Stomach smooth muscle (tissue), 2 donors: ENCODE measurements around the gene GGT5.
A peak's percentile ranks its signal among the peaks of the same experiment; 100 is the strongest.
"Not testable (repeated sequence)": the region's sequence is repeated elsewhere in the genome, so short reads cannot be mapped to it uniquely, and the experiment has no call there.

Experiments
- H3K27ac ChIP-seq: one replicate; pipeline ENCODE4 v1.7.0; 2013; ENCODE audit warnings: mild to moderate bottlenecking, low read length, inconsistent platforms
- H3K27me3 ChIP-seq, 2 donors: one replicate each; pipeline ENCODE4 v1.7.0; 2013; ENCODE audit warnings: low read length in 2 of 2; ENCODE audit not compliant: insufficient read depth in 2 of 2, control insufficient read depth in 1 of 2
- H3K36me3 ChIP-seq, 2 donors: one replicate each; pipeline ENCODE4 v1.7.0; 2013; ENCODE audit warnings: low read length in 2 of 2; ENCODE audit not compliant: control insufficient read depth in 2 of 2, insufficient read depth in 2 of 2
- H3K4me1 ChIP-seq: one replicate; pipeline ENCODE4 v1.7.0; 2013; ENCODE audit warnings: low read length; ENCODE audit not compliant: control insufficient read depth, insufficient read depth
- H3K4me3 ChIP-seq, 2 donors: one replicate each; pipeline ENCODE4 v1.7.0; 2013; ENCODE audit warnings: low read length in 2 of 2
- H3K9ac ChIP-seq, 2 donors: one replicate each; pipeline ENCODE4 v1.7.0; 2013; ENCODE audit warnings: low read length in 2 of 2, mild to moderate bottlenecking in 1 of 2
- H3K9me3 ChIP-seq, 2 donors: one replicate each; pipeline ENCODE4 v1.7.0; 2013; ENCODE audit warnings: low read length in 2 of 2; ENCODE audit not compliant: control insufficient read depth in 2 of 2
- donor health status: healthy.
- donor health status: Pancreatic carcinoma.

Gene GGT5

DNA sequence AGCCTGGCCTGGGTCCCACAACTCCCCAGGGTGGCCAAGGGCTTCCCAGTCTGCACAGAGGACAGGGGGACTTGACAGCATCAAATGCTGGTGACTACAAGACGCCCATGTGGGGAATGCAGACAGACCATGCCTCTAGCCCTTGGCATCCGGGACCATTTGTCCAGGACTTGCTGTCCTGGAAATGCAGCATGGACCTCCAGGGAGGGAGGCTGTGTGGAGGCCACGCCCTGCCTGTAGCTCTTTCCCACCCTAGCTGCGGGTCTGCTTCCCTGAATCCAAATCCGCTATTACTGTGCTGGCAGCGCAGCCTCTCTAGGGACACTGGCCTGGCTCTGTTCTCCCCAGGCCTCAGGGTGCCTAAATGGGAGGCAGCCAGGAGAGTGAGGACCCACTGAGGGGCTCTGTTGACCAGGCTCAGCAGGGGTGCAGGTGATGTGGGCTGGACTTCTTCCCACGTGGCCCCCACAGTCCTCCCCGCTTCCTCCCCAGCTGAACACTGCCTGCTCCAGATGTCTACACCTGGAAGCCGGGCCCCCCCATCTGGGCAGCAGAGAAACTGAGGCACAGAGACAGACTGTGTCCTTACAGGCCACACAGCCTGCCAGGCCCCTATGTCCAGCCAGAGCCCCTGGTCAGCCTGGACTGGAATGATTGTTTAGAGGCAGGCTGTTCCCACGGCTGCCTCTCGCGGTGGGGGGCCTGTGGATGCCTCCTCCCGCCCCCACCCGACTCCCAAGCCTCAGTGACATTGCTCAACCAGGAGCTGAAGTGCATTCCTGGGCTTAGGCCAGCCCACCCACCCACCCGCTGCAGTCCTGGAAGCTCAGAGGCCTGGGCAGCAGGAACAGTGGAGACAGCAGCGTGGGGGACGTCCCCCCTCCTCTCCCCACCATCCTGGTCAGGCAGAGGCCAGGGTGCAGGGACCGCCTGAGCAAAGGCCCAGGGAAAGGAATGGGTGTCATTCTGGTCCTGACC lies 991 bp upstream of the GGT5 start:
- peak overlapping the region; percentile 41 for H3K27ac ChIP-seq
- not testable (repeated sequence) for H3K36me3 ChIP-seq, H3K9ac ChIP-seq, H3K9me3 ChIP-seq, H3K27me3 ChIP-seq
- H3K4me3 ChIP-seq, result peak overlapping the region in 1 of 2 donors; percentile 49
- peaks cover 25% of the 10 kb centered on the region for H3K4me1 ChIP-seq

- Histone ChIP-seq H3K4me3 (peak overlapping the region; percentile 25 to 64), H3K9ac (no peak overlapping the region), H3K36me3 (no peaks in the 10 kb centered on the region), H3K27me3 (no peaks in the 10 kb centered on the region), H3K4me1 (peaks cover 25% of the 10 kb centered on the region), H3K27ac (peak overlapping the region; percentile 46), H3K9me3 (no peaks in the 10 kb centered on the region)
Observed at GRCh38 chr22:24244144-24244787, 616 bp downstream of the GGT5 start.

DNA sequence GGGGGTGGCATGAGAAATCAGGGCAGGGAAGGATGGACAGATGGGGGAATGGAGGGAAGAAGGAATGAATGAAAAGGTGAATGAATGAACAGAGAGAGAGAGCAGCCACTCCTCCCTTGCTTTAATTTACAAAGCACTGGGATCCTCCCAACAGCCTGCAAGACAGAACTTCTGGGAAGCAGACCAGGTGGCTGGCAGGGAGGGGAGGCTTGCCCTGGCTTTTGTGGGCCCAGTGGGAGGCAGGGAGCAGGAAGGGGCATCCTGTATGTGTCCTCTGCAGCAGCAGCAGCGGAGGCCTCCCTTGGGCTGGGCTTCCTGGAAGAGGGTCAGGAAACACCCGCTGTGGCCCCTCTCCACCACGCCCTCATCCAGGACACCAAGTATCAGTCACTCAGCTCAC lies 1.5 kb downstream of the GGT5 start:
- not testable (repeated sequence) for H3K9ac ChIP-seq, H3K36me3 ChIP-seq, H3K9me3 ChIP-seq, H3K27ac ChIP-seq, H3K27me3 ChIP-seq
- peak overlapping the region in 1 of 2 donors; percentile 47 for H3K4me3 ChIP-seq
- H3K4me1 ChIP-seq, result peaks cover 25% of the 10 kb centered on the region

GRCh38 chr22:24240985-24241692 lies 3.7 kb downstream of the GGT5 start:
- not testable (repeated sequence) for H3K9ac ChIP-seq, H3K4me3 ChIP-seq, H3K27ac ChIP-seq, H3K9me3 ChIP-seq, H3K36me3 ChIP-seq, H3K27me3 ChIP-seq
- H3K4me1 ChIP-seq, result peaks cover 14% of the 10 kb centered on the region

DNA sequence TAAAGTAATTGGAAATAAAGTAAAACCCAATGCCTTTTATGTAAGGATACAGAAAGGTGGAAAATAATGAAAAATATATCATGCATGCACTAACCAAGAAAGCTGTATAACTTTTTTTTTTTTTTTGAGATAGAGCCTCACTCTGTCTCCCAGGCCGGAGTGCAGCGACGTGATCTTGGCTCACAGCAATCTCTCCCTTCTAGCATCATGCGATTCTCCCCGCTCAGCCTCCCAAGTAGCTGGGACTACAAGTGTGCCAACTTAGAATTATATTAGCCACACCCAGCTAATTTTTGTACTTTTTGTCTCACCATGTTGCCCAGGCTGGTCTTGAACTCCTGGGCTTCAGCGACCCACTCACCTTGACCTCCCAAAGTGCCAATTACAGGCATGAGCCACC lies 4.5 kb downstream of the GGT5 start:
- Histone ChIP-seq H3K27ac (no peak overlapping the region), H3K9ac (no peak overlapping the region), H3K27me3 (no peaks in the 10 kb centered on the region), H3K9me3 (no peaks in the 10 kb centered on the region), H3K4me1 (peaks cover 10% of the 10 kb centered on the region), H3K36me3 (no peaks in the 10 kb centered on the region), H3K4me3 (no peak overlapping the region)

DNA sequence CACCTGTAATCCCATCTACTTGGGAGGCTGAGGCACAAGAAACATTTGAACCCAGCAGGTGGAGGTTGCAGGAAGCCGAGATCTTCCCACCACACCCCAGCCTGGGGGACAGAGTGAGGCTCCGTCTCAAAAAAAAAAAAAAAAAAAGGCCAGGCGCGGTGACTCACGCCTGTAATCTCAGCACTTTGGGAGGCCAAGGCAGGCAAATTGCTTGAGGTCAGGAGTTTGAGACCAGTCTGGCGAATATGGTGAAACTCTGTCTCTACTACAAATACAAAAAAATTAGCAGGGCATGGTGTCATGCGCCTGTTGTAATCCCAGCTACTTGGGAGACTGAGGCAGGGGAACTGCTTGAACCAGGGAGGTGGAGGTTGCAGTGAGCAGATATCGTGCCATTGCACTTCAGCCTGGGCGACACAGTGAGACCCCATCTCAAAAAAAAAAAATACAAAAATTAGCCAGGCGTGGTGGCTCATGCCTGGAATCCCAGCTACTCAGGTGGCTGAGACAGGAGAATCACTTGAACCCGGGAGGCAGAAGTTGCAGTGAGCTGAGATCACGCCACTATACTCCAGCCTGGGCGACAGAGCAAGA lies 6.7 kb downstream of the GGT5 start:
- not testable (repeated sequence) for H3K27ac ChIP-seq, H3K9me3 ChIP-seq, H3K4me1 ChIP-seq, H3K9ac ChIP-seq, H3K4me3 ChIP-seq, H3K27me3 ChIP-seq, H3K36me3 ChIP-seq

- H3K9me3 ChIP-seq, result no peaks in the 10 kb centered on the region
- H3K9ac ChIP-seq, result no peak overlapping the region
- H3K27ac ChIP-seq, result no peak overlapping the region
- H3K36me3 ChIP-seq, result no peaks in the 10 kb centered on the region
- peaks cover 2% of the 10 kb centered on the region for H3K4me1 ChIP-seq
- no peak overlapping the region for H3K4me3 ChIP-seq
- H3K27me3 ChIP-seq, result no peaks in the 10 kb centered on the region
Observed at GRCh38 chr22:24236656-24237055, 8.2 kb downstream of the GGT5 start.

DNA sequence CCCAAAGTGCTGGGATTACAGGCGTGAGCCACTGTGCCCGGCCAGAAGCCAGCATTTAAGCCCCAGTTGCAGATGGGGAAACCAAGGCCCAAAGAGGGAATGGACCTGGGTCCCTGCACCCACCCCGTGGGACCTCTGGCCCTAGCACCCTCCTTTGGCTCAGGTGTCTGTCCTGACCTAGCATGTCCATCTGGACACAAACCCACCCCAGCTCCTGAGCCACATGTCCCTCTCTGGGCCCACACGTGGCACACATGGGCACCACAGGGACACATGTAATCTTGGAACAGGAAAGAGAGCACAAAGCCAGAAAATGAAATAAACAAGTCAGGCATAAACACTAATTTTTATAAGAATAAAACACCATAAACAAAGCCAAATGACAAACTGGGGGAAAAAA lies 9.6 kb downstream of the GGT5 start:
- Histone ChIP-seq H3K27me3 (no peaks in the 10 kb centered on the region), H3K27ac (no peak overlapping the region), H3K36me3 (no peaks in the 10 kb centered on the region), H3K4me1 (peaks cover 2% of the 10 kb centered on the region), H3K4me3 (no peak overlapping the region), H3K9ac (no peak overlapping the region), H3K9me3 (no peaks in the 10 kb centered on the region)

GRCh38 chr22:24233816-24234215 lies 11.1 kb downstream of the GGT5 start:
- Histone ChIP-seq H3K4me3 (no peak overlapping the region), H3K27ac (no peak overlapping the region), H3K4me1 (peaks cover 2% of the 10 kb centered on the region), H3K9ac (no peak overlapping the region), H3K27me3 (no peaks in the 10 kb centered on the region), H3K9me3 (no peaks in the 10 kb centered on the region), H3K36me3 (no peaks in the 10 kb centered on the region)

- Histone ChIP-seq H3K9me3 (no peaks in the 10 kb centered on the region), H3K27ac (no peak overlapping the region), H3K9ac (no peak overlapping the region), H3K4me3 (no peak overlapping the region), H3K27me3 (no peaks in the 10 kb centered on the region), H3K4me1 (peaks cover 2% of the 10 kb centered on the region), H3K36me3 (no peaks in the 10 kb centered on the region)
Observed at GRCh38 chr22:24233235-24233634, 11.6 kb downstream of the GGT5 start.
